GM18868 (cell line): ENCODE data around the gene IZUMO1.
"Not testable (repeated sequence)": the region's sequence is repeated elsewhere in the genome, so short reads cannot be mapped to it uniquely, and the experiment has no call there.

Experiments
- ATAC-seq: cut with Tn5 transposase; IDR thresholded peaks from one replicate; pipeline ENCODE4 v1.9.1; 2021; ENCODE audit warnings: mild to moderate bottlenecking, moderate library complexity; ENCODE audit not compliant: unreplicated experiment

IZUMO1 gene

DNA sequence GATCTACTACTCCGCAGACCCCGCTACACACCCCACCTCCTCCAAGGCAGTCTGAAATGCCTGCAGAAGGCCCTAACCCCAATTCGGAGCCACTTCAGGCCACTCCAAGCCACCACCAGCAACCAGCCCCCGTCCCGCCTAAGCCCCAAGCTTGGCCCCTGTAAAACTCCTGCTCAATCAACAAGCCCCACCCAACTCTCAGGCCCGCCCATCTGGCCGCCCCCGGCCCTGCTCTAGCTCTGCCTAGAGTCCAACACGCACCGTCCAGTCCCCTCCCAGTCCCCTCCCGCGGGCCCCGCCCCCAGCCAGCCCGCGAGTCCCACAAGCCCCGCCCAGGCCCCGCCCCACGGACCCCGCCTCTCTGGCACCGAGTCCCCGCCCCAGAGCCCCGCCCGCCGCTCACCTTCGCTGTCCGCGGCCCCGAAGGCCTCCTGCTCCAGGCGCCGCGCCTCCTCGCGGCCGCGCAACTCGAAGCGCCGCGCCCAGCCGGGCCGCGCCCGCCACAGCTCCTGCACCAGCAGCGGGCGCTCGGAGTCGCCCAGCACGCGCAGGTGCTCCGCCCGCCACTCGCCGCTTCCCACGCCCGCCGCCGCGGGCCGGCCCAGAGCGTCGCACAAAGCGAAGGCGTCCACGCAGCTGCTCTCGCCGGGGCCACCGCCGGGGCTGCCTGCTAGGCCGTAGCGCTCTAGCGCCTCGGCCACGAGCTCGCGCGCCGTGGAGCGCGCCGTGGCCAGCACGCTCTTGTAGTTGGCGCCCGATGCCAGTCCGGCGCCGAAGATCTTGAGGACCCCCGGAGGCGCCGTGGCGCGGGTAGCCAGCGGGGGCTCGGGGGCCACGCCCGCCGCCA is 7.9 kb downstream of the IZUMO1 start:
- peak; percentile 69 for ATAC-seq

DNA sequence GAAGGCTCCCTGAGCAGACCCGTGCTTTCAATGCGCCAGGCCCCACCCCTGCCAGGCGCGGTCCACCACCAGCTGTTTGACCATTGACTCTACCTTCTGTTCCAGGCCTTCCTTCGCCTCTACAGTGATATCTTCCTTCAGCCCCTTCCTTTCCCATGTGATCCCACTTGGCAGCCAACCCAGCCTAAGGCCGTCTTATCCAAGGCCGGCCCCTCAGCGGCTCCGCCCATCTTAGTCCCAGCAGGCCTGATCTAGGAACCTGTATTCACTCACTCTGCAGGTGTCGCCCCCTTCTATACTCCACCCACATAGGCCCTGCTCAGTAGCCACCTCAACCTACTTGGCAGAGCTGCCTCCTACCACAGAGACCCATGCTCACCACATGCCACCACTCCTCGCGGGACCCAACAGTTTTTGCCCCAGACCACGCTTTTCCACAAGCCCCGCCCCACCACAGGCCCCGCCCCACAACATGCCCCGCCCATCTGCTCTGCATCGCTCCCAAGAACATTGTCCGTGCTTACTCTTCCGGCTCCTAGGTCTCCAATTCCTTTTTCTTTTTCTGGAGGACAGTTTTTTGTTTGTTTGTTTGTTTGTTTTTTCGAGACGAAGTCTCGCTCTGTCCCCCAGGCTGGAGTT is 9.2 kb downstream of the IZUMO1 start:
- ATAC-seq, result no peak

DNA sequence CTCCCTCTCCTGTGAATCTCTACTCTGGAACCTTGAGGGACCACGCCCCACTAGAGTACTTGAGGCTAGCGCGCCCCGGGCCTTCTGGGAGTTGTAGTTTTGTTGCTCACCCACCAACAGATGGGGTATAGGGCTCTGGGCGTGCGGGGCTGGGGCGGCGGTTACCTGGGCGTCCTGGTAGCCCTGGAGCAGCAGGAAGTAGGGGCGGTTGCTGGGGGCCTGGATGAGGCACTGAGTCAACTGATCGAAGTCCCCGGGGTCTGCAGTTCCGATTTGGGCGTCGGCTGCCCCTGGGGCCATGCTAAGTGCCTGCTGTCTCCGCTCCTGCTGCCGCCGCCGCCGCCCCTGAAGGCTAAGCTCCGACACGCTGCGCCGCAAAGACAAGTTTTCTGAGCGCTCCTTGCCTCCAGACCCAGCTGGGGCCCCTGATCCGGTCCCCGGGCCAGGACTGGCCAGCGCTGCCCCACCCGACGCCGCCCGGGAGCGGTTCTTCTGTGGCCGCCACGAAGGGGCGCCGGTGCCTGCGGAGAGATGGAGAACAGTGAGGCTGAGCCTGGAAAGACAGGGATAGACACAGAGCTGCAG is 11.6 kb downstream of the IZUMO1 start:
- ATAC-seq, result no peak

DNA sequence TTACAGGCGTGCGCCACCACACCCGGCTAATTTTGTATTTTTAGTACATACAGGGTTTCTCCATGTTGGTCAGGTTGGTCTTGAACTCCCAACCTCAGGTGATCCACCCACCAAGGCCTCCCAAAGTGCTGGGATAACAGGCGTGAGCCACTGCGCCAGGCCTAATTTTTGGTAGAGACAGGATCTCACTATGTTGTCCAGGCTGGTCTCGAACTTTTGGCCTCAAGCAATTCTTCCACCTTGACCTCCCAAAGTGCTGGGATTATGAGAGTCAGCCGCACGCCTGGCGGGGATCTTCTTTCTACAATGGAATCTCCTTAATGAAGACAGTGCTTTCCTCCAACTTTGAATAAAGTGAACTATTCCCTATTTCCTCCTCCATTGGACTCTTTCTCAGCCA is 12.1 kb downstream of the IZUMO1 start:
- ATAC-seq, result no peak

DNA sequence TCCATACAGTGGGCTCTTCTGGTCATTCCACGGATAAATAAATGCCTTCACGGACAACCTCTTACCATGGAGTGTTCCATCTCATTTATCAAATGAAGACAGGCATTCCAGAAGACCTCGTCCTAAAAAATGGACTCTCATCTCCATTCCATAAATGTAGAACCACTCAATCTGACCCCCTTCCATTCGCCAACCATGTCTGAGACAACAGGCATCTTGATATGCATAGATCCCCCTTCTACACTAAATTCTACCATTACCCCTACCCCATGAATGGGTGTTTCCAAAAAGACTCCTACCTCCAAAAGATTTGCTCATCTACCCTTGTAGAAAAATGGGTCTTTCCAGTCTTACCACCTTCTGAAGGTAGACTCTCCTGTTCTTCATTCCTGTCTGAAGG is 15.3 kb downstream of the IZUMO1 start:
- no peak for ATAC-seq

DNA sequence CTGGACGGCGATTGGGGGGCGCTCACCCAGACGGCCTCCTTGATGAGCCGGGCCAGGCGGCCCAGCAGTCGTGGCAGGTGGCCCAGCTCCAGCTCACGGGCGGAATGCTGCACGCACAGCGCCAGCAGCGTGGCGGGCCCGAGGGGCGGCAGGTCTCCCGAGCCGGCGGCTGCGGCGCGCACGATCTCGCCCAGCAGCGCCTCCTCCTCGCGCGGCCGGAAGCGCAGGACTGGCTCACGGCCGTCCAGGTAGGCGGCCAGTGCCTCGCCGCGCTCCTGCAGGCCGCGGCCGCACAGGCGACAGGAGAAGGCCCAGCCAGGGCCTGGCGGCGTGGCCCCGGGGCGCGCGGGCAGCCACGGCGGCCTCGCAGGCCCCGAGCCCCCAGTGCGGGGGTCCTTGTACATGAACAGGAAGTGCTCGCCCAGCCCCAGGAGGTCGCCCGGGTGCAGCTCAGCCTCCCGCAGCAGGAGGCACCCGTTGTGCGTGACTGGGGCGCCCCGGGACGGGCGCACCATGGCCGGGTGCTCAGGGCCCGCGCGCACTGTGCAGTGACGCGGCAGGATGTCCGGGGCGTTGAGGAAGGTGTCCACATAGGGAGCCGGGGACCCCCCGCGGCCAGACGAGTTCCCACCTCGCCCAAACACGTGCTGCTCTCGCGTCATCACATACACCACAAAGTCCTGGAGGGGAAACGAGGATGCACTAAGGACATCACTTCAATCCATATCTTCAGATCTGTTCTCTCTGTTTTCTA is 17.6 kb downstream of the IZUMO1 start:
- ATAC-seq, result no peak

DNA sequence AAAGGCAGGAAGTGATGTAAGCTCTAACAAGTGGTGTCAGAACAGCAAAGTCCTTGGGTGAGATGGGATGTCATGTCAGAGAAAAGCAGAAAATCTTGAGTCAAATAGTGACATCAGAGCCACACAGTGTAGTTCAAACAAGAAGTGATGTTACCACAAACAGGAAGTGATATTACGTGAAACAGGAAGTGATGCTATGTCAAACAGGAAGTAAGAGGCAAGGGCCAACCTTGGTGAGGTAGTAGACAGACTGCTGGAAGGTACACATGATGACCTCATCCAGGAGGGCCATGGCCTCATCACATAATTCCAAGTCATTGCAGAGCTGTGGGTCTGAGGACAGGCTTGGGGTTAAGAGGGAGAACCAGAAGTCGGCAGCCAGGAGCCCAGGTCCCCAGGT is 20.2 kb downstream of the IZUMO1 start:
- ATAC-seq, result no peak

DNA sequence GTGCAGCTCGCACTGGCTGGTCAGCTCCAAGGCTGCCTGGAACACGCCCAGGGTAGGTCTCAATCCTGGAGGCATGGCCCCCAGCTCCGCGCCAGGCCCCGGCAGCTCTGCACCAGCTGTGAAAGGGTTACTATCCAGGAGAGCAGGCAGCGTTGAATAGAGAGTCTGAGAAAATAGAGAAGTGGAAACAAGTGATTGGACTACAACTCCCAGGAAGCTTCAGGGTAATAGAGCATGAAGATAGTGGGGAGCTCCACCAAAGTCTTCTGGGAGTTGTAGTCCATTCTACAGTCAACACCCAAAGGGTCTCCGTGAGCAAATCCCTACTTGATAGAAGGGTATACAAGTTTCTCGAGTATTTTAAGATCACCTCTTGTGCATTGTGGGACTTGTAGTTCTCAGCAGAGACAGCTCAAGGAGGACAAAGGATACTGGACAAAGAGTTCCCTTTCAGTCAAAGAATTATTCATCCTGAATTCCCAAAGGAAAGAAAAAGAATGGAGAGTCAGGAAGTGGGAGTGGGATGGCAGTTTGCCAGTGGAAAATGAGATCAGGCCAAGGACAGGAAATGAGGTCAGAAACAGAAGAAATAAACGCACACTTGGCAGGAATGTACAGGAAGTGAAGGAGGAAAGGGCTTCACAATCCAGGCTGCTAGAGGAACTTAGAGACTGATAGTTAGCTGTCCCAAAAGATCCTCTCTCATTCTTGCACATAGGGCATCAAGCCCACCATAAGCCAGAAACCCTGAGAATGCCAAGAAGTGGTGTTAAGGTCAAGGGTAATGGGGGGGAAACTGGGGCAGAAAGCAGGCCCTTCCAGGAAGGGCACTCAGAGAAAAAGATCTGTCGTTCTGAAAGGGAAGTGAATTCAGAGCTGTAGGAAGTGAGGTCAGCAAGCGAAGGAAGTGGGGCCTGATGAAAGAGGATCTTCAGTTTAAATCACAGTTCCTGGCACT is 21.6 kb downstream of the IZUMO1 start:
- ATAC-seq, result no peak

DNA sequence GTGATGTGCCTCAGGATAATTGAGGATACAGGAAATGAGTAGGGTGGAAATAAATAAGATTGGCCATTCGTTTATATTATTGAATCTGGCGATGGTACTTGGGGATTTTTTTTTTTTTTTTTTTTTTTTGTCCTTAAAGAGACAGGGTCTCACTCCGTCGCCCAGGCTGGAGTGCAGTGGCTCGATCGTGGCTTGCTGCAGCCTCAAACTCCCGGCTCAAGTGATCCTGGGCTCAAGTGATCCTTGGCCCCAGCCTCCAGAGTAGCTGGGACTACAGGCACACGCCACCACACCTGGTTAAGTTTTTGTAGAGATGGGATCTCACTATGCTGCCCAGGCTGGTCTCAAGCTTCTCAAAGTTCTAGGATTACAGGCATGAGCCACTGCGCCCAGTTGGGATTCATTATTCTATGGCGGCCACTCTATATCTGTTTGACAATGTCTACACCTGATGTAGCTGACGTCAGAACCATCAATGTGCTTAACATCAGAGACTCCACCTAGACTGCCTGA is 24.5 kb downstream of the IZUMO1 start:
- ATAC-seq, result no peak

DNA sequence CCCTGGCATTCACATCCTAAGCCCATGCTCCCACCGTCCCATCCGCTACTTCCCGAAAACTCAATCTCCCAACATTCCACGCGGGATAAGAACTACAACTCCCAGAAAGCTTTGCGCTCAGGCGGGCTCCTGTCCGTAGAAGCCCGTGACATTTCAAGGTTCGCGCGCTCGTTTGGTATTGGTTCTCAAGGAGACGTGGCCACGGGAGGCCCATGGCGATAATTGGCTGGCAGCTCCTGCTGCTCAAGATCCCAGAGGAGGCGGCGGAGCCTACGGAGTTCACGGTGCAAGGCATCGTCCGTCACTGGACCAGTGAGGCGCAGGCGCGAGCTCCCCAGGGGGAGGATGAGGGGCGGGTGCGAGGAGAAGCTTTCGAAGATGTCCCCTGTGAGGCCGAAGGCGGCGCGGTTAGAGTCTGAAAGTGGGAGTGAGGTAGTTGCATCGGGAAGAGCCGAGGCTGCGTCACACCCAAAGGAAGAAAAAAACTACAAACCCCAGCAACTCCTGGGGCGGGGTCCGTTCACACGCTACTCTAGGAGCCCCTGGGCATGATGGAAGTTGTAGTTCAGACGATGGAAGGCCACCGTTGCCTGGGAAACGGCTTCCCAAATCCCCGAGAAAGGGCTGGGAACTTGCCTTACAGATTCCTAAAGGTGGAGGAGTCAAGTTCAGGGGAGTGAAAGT is 26.0 kb downstream of the IZUMO1 start:
- peak; percentile 79 for ATAC-seq

DNA sequence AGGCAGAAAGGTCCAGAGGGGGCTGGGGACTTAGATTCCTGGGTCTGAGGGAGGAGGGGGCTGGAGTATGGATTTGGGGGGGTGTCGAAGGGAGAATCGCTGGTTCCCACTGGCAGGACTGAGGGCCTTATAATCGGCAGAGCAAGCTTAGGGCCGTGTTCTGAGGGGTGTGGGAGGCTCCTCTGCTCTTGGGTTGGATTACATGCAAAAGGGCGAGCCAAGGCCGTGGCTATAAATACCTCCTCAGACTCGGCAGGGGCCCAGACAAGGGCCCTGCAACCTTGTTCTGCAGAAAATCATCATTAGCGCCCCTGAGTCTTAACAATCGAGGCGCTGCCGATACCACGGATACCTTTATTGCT is 26.5 kb downstream of the IZUMO1 start:
- ATAC-seq, result peak; percentile 6

DNA sequence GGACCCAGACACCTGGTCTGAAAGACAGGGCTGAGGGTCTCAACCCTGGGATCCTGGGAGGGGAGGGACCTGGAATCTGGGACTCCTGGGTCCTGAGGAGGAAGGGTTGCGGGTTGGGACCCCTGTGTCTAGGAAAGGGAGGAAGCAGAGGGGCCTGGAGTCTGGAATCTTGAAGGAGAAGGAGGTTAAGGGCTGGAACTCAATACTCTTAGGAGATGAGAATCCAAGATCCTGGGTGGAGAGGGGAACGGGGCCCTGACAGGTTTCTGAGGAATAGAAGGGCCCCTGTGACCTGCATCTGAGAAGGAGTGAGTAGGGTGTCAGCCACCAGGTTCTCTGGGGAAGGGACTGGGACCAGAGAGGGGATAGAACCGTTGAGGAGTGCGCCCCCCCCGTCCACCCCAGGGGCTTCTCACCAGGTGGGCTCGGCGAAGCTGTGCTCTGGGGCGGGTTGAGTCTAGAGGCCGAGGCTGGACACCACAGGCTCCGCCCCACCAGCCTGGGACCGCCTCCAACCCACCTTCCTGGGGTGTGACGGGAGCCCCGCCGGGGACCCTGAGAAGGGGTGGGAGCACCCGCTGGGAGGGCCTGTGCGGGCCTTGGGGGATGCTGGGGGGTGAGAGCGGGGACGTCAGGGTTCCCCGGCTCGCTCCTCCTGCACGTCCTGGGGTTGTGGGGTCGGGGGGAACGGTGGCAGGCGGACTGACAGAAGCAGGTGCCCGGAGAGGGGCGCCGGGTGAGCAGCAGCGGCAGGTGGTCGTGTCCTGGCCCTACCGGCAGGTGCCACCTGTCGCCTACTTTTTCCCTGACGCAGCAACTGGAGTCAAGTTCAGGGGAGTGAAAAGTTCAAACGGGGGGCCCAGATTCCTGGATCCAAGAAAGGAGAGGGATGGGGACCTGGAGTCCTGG is 27.2 kb downstream of the IZUMO1 start, which contains the start of gene MAMSTR:
MAMSTR (minus strand) TSS at position 463 of the 909 bp plus-strand sequence. CDS start 694 bp downstream, outside the sequence.
- ATAC-seq, result no peak

DNA sequence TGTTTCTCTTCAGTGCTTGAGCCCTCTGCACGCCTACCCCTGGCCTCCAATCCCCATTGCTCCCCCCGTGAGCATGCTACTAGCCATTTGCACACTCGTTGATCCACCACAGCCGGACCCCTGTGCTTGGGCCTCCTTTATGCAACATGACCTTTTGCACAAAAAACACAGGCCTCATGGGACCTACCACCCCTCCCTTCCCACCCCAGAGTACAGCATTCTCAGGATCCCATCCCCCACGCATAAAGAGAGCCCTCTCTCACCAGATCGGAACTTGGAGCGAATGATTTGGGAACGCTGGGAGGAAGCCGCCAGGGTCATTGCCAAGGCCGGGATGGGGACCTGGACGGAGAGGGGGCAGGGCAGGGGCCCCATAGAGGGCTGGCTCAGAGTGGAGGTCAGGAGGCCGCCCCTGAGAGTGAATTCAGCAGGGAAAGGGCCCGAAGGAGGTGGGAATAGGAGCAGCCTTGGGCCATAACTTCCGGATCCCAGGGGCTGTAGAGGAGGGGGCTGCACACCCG is 27.9 kb downstream of the IZUMO1 start:
- ATAC-seq, result no peak

DNA sequence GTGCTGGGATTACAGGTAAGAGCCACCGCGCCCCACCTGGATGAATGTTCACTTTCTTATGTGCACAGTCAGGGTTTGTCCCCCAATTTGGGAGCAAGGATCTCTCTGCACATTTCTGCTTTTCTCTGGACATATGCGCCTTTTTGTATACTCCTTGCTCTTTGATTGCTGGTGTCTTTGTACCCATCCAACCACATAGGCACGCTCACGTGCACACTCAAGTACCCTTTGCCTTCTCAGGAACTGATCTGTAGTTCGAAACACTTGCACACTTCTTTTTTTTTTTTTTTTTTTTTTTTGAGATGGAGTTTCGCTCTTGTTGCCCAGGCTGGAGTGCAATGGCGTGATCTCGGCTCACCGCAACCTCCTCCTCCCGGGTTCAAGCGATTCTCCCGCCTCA is 28.6 kb downstream of the IZUMO1 start:
- ATAC-seq, result not testable (repeated sequence)

DNA sequence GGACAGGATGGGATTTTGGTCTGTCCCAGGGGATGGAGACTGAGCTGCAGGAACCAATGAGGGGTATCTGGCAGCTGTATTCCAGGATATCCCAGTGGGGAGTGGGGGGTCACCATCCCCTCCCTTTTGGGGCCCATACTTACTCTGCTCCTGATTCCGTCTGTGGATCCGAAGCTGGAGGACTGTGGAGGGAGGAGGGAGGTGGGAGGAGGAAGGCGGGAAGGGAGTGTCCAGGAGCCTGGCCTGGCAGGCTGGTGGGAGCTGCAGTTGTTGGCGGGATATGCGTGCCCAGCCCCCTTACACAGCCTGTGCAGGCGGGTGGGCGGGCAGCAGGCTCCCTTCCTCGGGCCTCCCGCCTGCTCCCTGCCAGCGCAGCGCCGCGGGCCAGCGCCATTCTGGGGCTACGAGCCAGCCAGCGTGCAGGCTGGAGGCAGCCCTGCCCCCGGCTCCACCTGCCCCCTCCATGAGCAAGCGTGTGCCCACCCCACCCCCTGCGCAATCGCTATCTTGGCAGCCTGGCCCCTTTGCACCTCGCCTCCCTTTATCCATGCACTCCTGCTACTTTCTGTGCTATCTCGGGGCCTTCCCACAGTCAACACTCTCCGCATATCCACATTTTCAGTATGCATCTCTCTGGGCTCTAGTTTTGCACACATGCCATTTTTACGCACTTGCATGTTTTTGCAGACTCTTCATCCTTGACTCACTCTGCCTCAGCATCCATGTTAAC is 30.0 kb downstream of the IZUMO1 start:
- ATAC-seq, result no peak

DNA sequence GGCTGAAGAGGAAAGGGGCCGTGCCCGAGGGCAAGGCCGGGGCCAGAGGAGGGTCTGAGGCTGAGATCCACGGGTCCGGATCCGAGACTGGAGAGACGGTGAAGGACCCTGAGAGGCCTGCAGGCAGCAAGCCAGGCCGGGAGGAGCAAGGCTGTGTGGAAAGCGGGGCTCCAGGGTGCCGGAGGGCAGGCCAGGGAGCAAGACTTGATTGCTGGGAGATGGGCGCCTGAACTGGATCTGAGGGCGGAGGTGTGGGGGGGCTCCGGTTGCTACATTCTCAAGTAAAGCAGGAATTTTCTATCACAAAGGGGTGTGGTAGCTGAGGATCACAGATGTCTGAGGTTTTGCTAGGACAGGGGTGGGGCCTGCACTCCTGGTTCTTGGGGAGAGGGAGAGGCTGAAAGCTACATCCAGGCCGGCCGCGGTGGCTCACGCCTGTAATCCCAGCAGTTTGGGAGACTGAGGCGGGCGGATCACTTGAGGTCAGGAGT is 31.0 kb downstream of the IZUMO1 start:
- ATAC-seq, result no peak
